Parathyroid adenoma (tissue), 2 donors: ENCODE results near the gene LAP3.
A peak's percentile ranks its signal among the peaks of the same experiment; 100 is the strongest.

Experiments used
- H2AFZ ChIP-seq: fragments of 300-600 bp; sonication (generic); one replicate; pipeline ENCODE4 v1.7.0; 2017; ENCODE audit warnings: antibody characterized with exemption, mild to moderate bottlenecking
- H3K27ac ChIP-seq: fragments of 300-600 bp; sonication (generic); one replicate; pipeline ENCODE4 v1.7.0; 2017
- H3K27me3 ChIP-seq: fragments of 300-600 bp; sonication (generic); one replicate; pipeline ENCODE4 v1.7.0; 2017; ENCODE audit warnings: low read length; ENCODE audit not compliant: control insufficient read depth, insufficient read depth
- H3K36me3 ChIP-seq: fragments of 300-600 bp; sonication (generic); one replicate; pipeline ENCODE4 v1.7.0; 2017; ENCODE audit warnings: low read length; ENCODE audit not compliant: control insufficient read depth, insufficient read depth
- H3K4me1 ChIP-seq: fragments of 300-600 bp; sonication (generic); one replicate; pipeline ENCODE4 v1.7.0; 2017; ENCODE audit warnings: control low read depth
- H3K4me2 ChIP-seq: fragments of 300-600 bp; sonication (generic); one replicate; pipeline ENCODE4 v1.7.0; 2017; ENCODE audit warnings: low read length
- H3K4me3 ChIP-seq: fragments of 300-600 bp; sonication (generic); one replicate; pipeline ENCODE4 v1.7.0; 2017; ENCODE audit warnings: low read depth, low read length
- H3K79me2 ChIP-seq: fragments of 300-600 bp; sonication (generic); one replicate; pipeline ENCODE4 v1.7.0; 2017; ENCODE audit warnings: control low read depth
- H3K9ac ChIP-seq: fragments of 300-600 bp; sonication (generic); one replicate; pipeline ENCODE4 v1.7.0; 2017; ENCODE audit warnings: mild to moderate bottlenecking
- H3K9me3 ChIP-seq: fragments of 300-600 bp; sonication (generic); one replicate; pipeline ENCODE4 v1.7.0; 2017; ENCODE audit warnings: low read length; ENCODE audit not compliant: control insufficient read depth
- CTCF ChIP-seq: fragments of 300-600 bp; sonication (generic); IDR thresholded peaks from one replicate; pipeline ENCODE4 v1.7.0; 2017; ENCODE audit warnings: antibody characterized with exemption, mild to moderate bottlenecking
- donor health status: primary hyperparathyroidism.

Gene LAP3

GRCh38 chr4:17576932-17577664 lies at the start of gene LAP3:
TSS of gene LAP3 (plus strand) at chr4:17577198. CDS start at chr4:17577466, 268 bp downstream.
- Histone ChIP-seq H3K4me2 (peak within 1 kb of the TSS; percentile 80), H2AFZ (peak within 1 kb of the TSS; percentile 84), H3K27me3 (no peaks in the 10 kb centered on the region), H3K9ac (peak within 1 kb of the TSS; percentile 67), H3K27ac (peak within 1 kb of the TSS; percentile 89), H3K9me3 (no peaks in the 10 kb centered on the region), H3K4me1 (peaks cover 3% of the 10 kb centered on the region), H3K36me3 (no peaks in the 10 kb centered on the region), H3K79me2 (no peaks in the 10 kb centered on the region), H3K4me3 (peak within 1 kb of the TSS; percentile 81)
- TF ChIP-seq CTCF, result no peak

GRCh38 chr4:17528551-17529165 lies 48.3 kb upstream of the LAP3 start:
- Histone ChIP-seq H3K79me2 (no peaks in the 10 kb centered on the region), H3K4me2 (no peak overlapping the region), H3K27ac (no peak overlapping the region), H3K4me1 (no peaks in the 10 kb centered on the region), H3K4me3 (no peak overlapping the region), H3K36me3 (no peaks in the 10 kb centered on the region), H3K9me3 (no peaks in the 10 kb centered on the region), H2AFZ (no peak overlapping the region), H3K9ac (no peak overlapping the region), H3K27me3 (no peaks in the 10 kb centered on the region)
- no peak for TF ChIP-seq CTCF

- no peaks in the 10 kb centered on the region for H3K9me3 ChIP-seq
- H3K27me3 ChIP-seq, result no peaks in the 10 kb centered on the region
- H3K4me2 ChIP-seq, result no peak overlapping the region
- H2AFZ ChIP-seq, result no peak overlapping the region
- H3K79me2 ChIP-seq, result no peaks in the 10 kb centered on the region
- H3K27ac ChIP-seq, result no peak overlapping the region
- no peak overlapping the region for H3K9ac ChIP-seq
- no peaks in the 10 kb centered on the region for H3K36me3 ChIP-seq
- H3K4me3 ChIP-seq, result no peak overlapping the region
- TF ChIP-seq CTCF, result no peak
- H3K4me1 ChIP-seq, result no peaks in the 10 kb centered on the region
These were observed 45.3 kb upstream of the LAP3 start for GRCh38 chr4:17531538-17532285.

GRCh38 chr4:17534705-17535104 lies 42.3 kb upstream of the LAP3 start:
- no peak overlapping the region for H3K4me2 ChIP-seq
- no peak for TF ChIP-seq CTCF
- H3K4me1 ChIP-seq, result no peaks in the 10 kb centered on the region
- no peak overlapping the region for H3K27ac ChIP-seq
- H3K4me3 ChIP-seq, result no peak overlapping the region
- no peak overlapping the region for H2AFZ ChIP-seq
- H3K9ac ChIP-seq, result no peak overlapping the region
- no peaks in the 10 kb centered on the region for H3K9me3 ChIP-seq
- H3K27me3 ChIP-seq, result no peaks in the 10 kb centered on the region
- no peaks in the 10 kb centered on the region for H3K79me2 ChIP-seq
- H3K36me3 ChIP-seq, result no peaks in the 10 kb centered on the region
